Measurements from ENCODE around the gene CTNNA2.

Gene CTNNA2

GRCh38 chr2:80058562-80058961, 545.7 kb downstream of the CTNNA2 start:
- DNase-seq, result no peak
- Histone ChIP-seq H3K4me1 (peaks cover 2% of the 10 kb centered on the region; the same call in 1 of the 2 replicates), H3K36me3 (no peaks in the 10 kb centered on the region), H3K4me3 (ENCODE audit: low read depth, low read length) (no peak overlapping the region), H3K27me3 (no peaks in the 10 kb centered on the region), H3K9me3 (no peaks in the 10 kb centered on the region)
- no peak for TF ChIP-seq CTCF (IDR thresholded peaks at IDR 0.05; ENCODE audit: low read depth, low read length)

GRCh38 chr2:80059447-80059846, 546.6 kb downstream of the CTNNA2 start:
- Histone ChIP-seq H3K27me3 (no peaks in the 10 kb centered on the region), H3K4me3 (ENCODE audit: low read depth, low read length) (no peak overlapping the region), H3K9me3 (no peaks in the 10 kb centered on the region), H3K36me3 (no peaks in the 10 kb centered on the region), H3K4me1 (no peaks in the 10 kb centered on the region)
- no peak for DNase-seq
- no peak for TF ChIP-seq CTCF (IDR thresholded peaks at IDR 0.05; ENCODE audit: low read depth, low read length)

GRCh38 chr2:80061881-80062280, 549.0 kb downstream of the CTNNA2 start:
- H3K4me1 ChIP-seq, result no peaks in the 10 kb centered on the region
- DNase-seq, result no peak
- no peak for TF ChIP-seq CTCF (IDR thresholded peaks at IDR 0.05; ENCODE audit: low read depth, low read length)
- no peak overlapping the region for H3K4me3 ChIP-seq (ENCODE audit: low read depth, low read length)
- H3K9me3 ChIP-seq, result no peaks in the 10 kb centered on the region
- no peaks in the 10 kb centered on the region for H3K36me3 ChIP-seq
- H3K27me3 ChIP-seq, result no peaks in the 10 kb centered on the region

GRCh38 chr2:80062298-80062697, 549.4 kb downstream of the CTNNA2 start:
- no peaks in the 10 kb centered on the region for H3K4me1 ChIP-seq
- no peaks in the 10 kb centered on the region for H3K27me3 ChIP-seq
- no peak for DNase-seq
- H3K9me3 ChIP-seq, result no peaks in the 10 kb centered on the region
- H3K4me3 ChIP-seq (ENCODE audit: low read depth, low read length), result no peak overlapping the region
- H3K36me3 ChIP-seq, result no peaks in the 10 kb centered on the region
- no peak for TF ChIP-seq CTCF (IDR thresholded peaks at IDR 0.05; ENCODE audit: low read depth, low read length)

- Histone ChIP-seq H3K9me3 (no peaks in the 10 kb centered on the region), H3K36me3 (no peaks in the 10 kb centered on the region), H3K4me3 (ENCODE audit: low read depth, low read length) (no peak overlapping the region), H3K4me1 (no peaks in the 10 kb centered on the region), H3K27me3 (no peaks in the 10 kb centered on the region)
- no peak for DNase-seq
- no peak for TF ChIP-seq CTCF (IDR thresholded peaks at IDR 0.05; ENCODE audit: low read depth, low read length)
These were observed 555.3 kb downstream of the CTNNA2 start for GRCh38 chr2:80068038-80068731.

- no peaks in the 10 kb centered on the region for H3K4me1 ChIP-seq
- DNase-seq, result no peak
- no peak overlapping the region for H3K4me3 ChIP-seq (ENCODE audit: low read depth, low read length)
- no peaks in the 10 kb centered on the region for H3K36me3 ChIP-seq
- no peak for TF ChIP-seq CTCF (IDR thresholded peaks at IDR 0.05; ENCODE audit: low read depth, low read length)
- H3K9me3 ChIP-seq, result no peaks in the 10 kb centered on the region
- no peaks in the 10 kb centered on the region for H3K27me3 ChIP-seq
These were observed 557.7 kb downstream of the CTNNA2 start for GRCh38 chr2:80070587-80070986.

Data from BE2C (cell line).